PC-9 (cell line): Measurements from ENCODE around the gene CELF2. TPM values are rescaled to one million over a fixed set of nuclear protein-coding genes. Genes with fewer than 3 reads are reported as not detected.

Source experiments
- BruUV-seq: library from RNA; stranded (reverse); fragments of 400-500 nt; replicated peaks from 2 replicates; lab custom pipeline; 2021; lab: Mats Ljungman, UMichigan
- CTCF ChIA-PET: fragments of 300-600 bp; sonication (Branson Sonifier 250); formaldehyde crosslinking; loops from one replicate; lab custom pipeline; 2022; ENCODE audit warnings: antibody characterized with exemption; lab: Charles Lee
- POLR2A ChIA-PET: fragments of 300-600 bp; sonication (Branson Sonifier 250); formaldehyde crosslinking; loops from one replicate; lab custom pipeline; 2022; ENCODE audit warnings: antibody characterized with exemption; ENCODE audit not compliant: unreplicated experiment; lab: Charles Lee
- DNase-seq, 2 experiments: peaks; one replicate each; pipeline versions ENCODE4 v3.0.0 to v3.0.0-alpha.2; 2015 to 2022; ENCODE audit warnings: mixed read lengths in 1 of 2
- H2AFZ ChIP-seq: fragments of 200-600 bp; sonication (generic); 2 replicates; pipeline ENCODE4 v1.8.1; 2017; ENCODE audit warnings: antibody characterized with exemption
- H3F3A ChIP-seq: fragments of 200-600 bp; sonication (generic); 2 replicates; pipeline ENCODE4 v1.8.1; 2017; ENCODE audit warnings: antibody characterized with exemption, mild to moderate bottlenecking, low read depth; ENCODE audit not compliant: insufficient read depth
- H3K27ac ChIP-seq: fragments of 200-600 bp; sonication (generic); 2 replicates; pipeline ENCODE4 v1.6.1; 2016; ENCODE audit warnings: mixed run types
- H3K27me3 ChIP-seq: fragments of 200-600 bp; sonication (generic); 2 replicates; pipeline ENCODE4 v1.6.1; 2016; ENCODE audit warnings: low read depth, mixed run types; ENCODE audit not compliant: insufficient read depth
- H3K36me3 ChIP-seq: fragments of 200-600 bp; sonication (generic); 2 replicates; pipeline ENCODE4 v1.6.1; 2016; ENCODE audit warnings: low read depth, mixed run types
- H3K4me1 ChIP-seq: fragments of 200-600 bp; sonication (generic); replicated peaks from 2 replicates; pipeline ENCODE4 v1.6.1; 2016; ENCODE audit warnings: mixed run types; ENCODE audit not compliant: insufficient read depth
- H3K4me2 ChIP-seq: fragments of 200-600 bp; sonication (generic); 2 replicates; pipeline ENCODE4 v1.6.1; 2017; ENCODE audit warnings: mixed run types
- H3K4me3 ChIP-seq: fragments of 200-600 bp; sonication (generic); 2 replicates; pipeline ENCODE4 v1.6.1; 2016; ENCODE audit warnings: mixed run types
- H3K79me2 ChIP-seq: fragments of 200-600 bp; sonication (generic); 2 replicates; pipeline ENCODE4 v1.6.1; 2017; ENCODE audit warnings: low read depth, mixed run types
- H3K9me2 ChIP-seq: fragments of 200-600 bp; sonication (generic); 2 replicates; pipeline ENCODE4 v1.8.1; 2017; ENCODE audit warnings: mild to moderate bottlenecking; ENCODE audit not compliant: insufficient read depth
- H3K9me3 ChIP-seq: fragments of 200-600 bp; sonication (generic); 2 replicates; pipeline ENCODE4 v1.8.1; 2016; ENCODE audit warnings: low read depth; ENCODE audit not compliant: insufficient read depth
- H4K20me1 ChIP-seq: fragments of 200-600 bp; sonication (generic); 2 replicates; pipeline ENCODE4 v1.8.1; 2017; ENCODE audit not compliant: insufficient read depth
- EZH2 ChIP-seq: fragments of 200-600 bp; sonication (generic); IDR thresholded peaks from 2 replicates; pipeline ENCODE4 v1.8.0; 2017; ENCODE audit warnings: antibody characterized with exemption, low read depth
- intact Hi-C: fragments of 100-400 bp; cut with micrococcal nuclease; formaldehyde crosslinking; loops from one replicate; pipeline ENCODE4 v1.10.0; 2022; ENCODE audit not compliant: unreplicated experiment
- total RNA-seq: library from RNA; stranded (reverse); gene quantifications from 2 replicates; pipeline ENCODE4 v1.2.3, GENCODE V29; 2021
- TF ChIP-seq, protein P1 (sequence below): fragments of 200-600 bp; sonication (generic); conservative IDR thresholded peaks from 2 replicates; pipeline ENCODE4 v1.6.1; 2017; ENCODE audit warnings: mixed run types, antibody characterized with exemption, mild to moderate bottlenecking, moderate library complexity

The CELF2 gene
- total RNA-seq, 1 experiment from 2014 or later: not detected

DNA sequence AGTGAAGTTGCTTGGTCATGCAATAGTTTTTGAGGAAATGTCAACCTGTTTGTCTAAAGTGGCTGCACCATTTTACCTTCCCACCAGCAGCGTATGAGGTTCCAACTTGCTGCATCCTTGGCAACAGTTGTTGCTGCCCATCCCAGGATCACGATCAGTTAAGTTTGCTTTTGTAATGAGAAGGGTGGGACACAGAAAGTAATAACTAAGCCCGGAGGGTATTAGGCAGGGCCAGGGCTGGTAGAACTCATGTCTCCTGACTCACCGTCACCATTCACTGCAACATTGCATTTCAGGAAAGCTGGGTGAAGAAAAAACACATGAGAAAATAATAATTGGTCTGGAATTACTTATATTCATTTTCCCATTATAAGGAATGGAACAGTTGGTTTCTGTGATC lies 25.4 kb downstream of the CELF2 start:
- no peak for TF ChIP-seq EZH2
- TF ChIP-seq, protein P1, sequence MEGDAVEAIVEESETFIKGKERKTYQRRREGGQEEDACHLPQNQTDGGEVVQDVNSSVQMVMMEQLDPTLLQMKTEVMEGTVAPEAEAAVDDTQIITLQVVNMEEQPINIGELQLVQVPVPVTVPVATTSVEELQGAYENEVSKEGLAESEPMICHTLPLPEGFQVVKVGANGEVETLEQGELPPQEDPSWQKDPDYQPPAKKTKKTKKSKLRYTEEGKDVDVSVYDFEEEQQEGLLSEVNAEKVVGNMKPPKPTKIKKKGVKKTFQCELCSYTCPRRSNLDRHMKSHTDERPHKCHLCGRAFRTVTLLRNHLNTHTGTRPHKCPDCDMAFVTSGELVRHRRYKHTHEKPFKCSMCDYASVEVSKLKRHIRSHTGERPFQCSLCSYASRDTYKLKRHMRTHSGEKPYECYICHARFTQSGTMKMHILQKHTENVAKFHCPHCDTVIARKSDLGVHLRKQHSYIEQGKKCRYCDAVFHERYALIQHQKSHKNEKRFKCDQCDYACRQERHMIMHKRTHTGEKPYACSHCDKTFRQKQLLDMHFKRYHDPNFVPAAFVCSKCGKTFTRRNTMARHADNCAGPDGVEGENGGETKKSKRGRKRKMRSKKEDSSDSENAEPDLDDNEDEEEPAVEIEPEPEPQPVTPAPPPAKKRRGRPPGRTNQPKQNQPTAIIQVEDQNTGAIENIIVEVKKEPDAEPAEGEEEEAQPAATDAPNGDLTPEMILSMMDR: no peak
- ChIA-PET POLR2A (no interaction called here), CTCF (no interaction called here)
- Histone ChIP-seq H3K4me3 (no peak overlapping the region), H3K36me3 (no peaks in the 10 kb centered on the region), H3K79me2 (no peaks in the 10 kb centered on the region), H3K4me1 (no peaks in the 10 kb centered on the region), H4K20me1 (no peaks in the 10 kb centered on the region), H3K9me2 (no peaks in the 10 kb centered on the region), H3K27me3 (peaks cover 41% of the 10 kb centered on the region), H3K4me2 (no peak overlapping the region), H3K27ac (no peak overlapping the region), H3F3A (no peaks in the 10 kb centered on the region), H3K9me3 (no peaks in the 10 kb centered on the region), H2AFZ (no peak overlapping the region)
- intact Hi-C loops: no loop called here
- no peak for DNase-seq
- BruUV-seq: no TSS peak

DNA sequence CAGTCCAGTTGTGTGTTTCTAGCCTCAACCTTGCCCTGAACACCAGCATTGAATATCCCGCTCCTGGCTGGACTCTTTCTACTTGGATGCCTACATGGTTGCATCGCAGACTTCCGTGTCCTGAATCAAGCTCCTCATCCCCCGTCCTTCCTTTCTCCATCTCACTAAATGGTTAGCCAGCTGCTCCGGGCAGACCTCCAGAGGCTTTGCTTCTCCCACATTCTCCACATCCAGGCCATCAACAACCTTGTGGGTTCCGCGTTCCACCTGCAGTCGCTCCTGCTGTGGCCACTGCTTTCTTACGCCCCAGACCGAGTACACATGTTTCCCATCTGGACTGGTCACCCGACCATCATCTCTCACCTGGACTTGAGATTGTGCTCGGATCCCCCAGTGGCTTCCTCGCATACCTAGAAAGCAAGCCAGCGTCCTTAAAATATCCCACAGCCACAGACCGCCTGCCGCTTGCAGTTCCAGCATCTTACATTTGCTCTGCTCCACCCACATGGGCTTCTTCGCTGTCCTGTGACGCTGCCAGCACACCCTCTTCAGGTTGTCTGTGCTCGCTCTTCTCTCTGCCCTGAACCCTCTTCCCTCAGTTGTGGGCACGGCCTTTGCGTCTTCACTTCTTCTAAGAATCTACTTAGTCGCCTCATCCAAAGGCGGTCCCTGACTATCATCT lies 25.9 kb downstream of the CELF2 start:
- no peak overlapping the region for H2AFZ ChIP-seq
- no peak overlapping the region for H3K4me2 ChIP-seq
- H3K27me3 ChIP-seq: peaks cover 45% of the 10 kb centered on the region
- no peaks in the 10 kb centered on the region for H3K36me3 ChIP-seq
- H3K9me3 ChIP-seq: no peaks in the 10 kb centered on the region
- H3K79me2 ChIP-seq: no peaks in the 10 kb centered on the region
- no TSS peak for BruUV-seq
- intact Hi-C loops: no loop called here
- H3F3A ChIP-seq: no peaks in the 10 kb centered on the region
- no peaks in the 10 kb centered on the region for H4K20me1 ChIP-seq
- ChIA-PET POLR2A (no interaction called here), CTCF (no interaction called here)
- no peak overlapping the region for H3K4me3 ChIP-seq
- H3K27ac ChIP-seq: no peak overlapping the region
- DNase-seq: no peak
- H3K4me1 ChIP-seq: no peaks in the 10 kb centered on the region
- TF ChIP-seq, protein P1: no peak
- TF ChIP-seq EZH2: no peak
- H3K9me2 ChIP-seq: no peaks in the 10 kb centered on the region

DNA sequence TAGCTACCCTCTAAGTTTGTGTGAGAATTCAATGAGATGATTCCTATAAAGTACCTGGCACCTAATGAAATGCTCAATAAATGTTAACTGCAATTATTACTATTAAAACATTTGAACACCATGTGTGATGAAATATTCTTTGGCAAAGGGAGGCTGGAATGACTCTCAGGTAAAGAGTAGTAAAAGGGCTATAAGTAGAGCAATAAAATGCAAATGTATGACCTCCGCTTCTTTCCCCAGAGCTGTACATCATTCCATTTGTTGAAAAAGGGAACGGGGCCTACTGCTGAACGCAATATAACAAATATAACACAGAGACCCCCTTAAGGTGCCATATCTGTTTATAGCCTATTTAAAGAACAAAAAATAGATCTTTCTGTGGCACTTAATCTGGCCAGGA lies 27.8 kb downstream of the CELF2 start:
- CTCF ChIA-PET: no interaction called here
- DNase-seq: no peak
- Histone ChIP-seq H3K4me2 (no peak overlapping the region), H3K4me1 (no peaks in the 10 kb centered on the region), H3K9me2 (no peaks in the 10 kb centered on the region), H3K27me3 (peaks cover 45% of the 10 kb centered on the region), H3K36me3 (no peaks in the 10 kb centered on the region), H3K4me3 (no peak overlapping the region), H3F3A (no peaks in the 10 kb centered on the region), H3K79me2 (no peaks in the 10 kb centered on the region), H4K20me1 (no peaks in the 10 kb centered on the region), H3K27ac (no peak overlapping the region), H2AFZ (no peak overlapping the region), H3K9me3 (no peaks in the 10 kb centered on the region)
- no TSS peak for BruUV-seq
- TF ChIP-seq, protein P1: no peak
- no peak for TF ChIP-seq EZH2
- intact Hi-C loops: no loop called here
- POLR2A ChIA-PET: no interaction called here
